Eye (tissue), 1 donor: ENCODE results near the gene OCRL.
"Not testable (repeated sequence)": the region's sequence is repeated elsewhere in the genome, so short reads cannot be mapped to it uniquely, and the experiment has no call there.

Source experiments
- DNase-seq: peaks from one replicate; pipeline ENCODE4 v3.0.0-alpha.2; 2015

Gene OCRL

GRCh38 chrX:129540722-129541184 lies 694 bp downstream of the OCRL start:
- peak; percentile 24 for DNase-seq

- no peak for DNase-seq
Measured at GRCh38 chrX:129544780-129545179, 4.7 kb downstream of the OCRL start.

- DNase-seq: no peak
Measured at GRCh38 chrX:129545408-129545807, 5.3 kb downstream of the OCRL start.

GRCh38 chrX:129549124-129549523 lies 9.1 kb downstream of the OCRL start:
- DNase-seq: no peak

- no peak for DNase-seq
Measured at GRCh38 chrX:129553619-129554288, 13.7 kb downstream of the OCRL start.

- DNase-seq: not testable (repeated sequence)
Measured at GRCh38 chrX:129554816-129555215, 14.8 kb downstream of the OCRL start.

- DNase-seq: no peak
Measured at GRCh38 chrX:129556806-129557315, 16.8 kb downstream of the OCRL start.

GRCh38 chrX:129557844-129558480 lies 17.9 kb downstream of the OCRL start:
- no peak for DNase-seq

- no peak for DNase-seq
Measured at GRCh38 chrX:129559783-129560182, 19.7 kb downstream of the OCRL start.

GRCh38 chrX:129561453-129561852 lies 21.4 kb downstream of the OCRL start:
- no peak for DNase-seq

- not testable (repeated sequence) for DNase-seq
Measured at GRCh38 chrX:129564345-129564744, 24.3 kb downstream of the OCRL start.

- peak; percentile 30 for DNase-seq
Measured at GRCh38 chrX:129565046-129565650, 25.1 kb downstream of the OCRL start.

GRCh38 chrX:129566073-129566472 lies 26.0 kb downstream of the OCRL start:
- no peak for DNase-seq

GRCh38 chrX:129568349-129568748 lies 28.3 kb downstream of the OCRL start:
- no peak for DNase-seq

GRCh38 chrX:129572422-129572821 lies 32.4 kb downstream of the OCRL start:
- DNase-seq: no peak

- DNase-seq: not testable (repeated sequence)
Measured at GRCh38 chrX:129573652-129574051, 33.6 kb downstream of the OCRL start.

- no peak for DNase-seq
Measured at GRCh38 chrX:129574214-129574613, 34.2 kb downstream of the OCRL start.

- no peak for DNase-seq
Measured at GRCh38 chrX:129576539-129576938, 36.5 kb downstream of the OCRL start.

GRCh38 chrX:129577473-129577872 lies 37.4 kb downstream of the OCRL start:
- DNase-seq: no peak

- DNase-seq: no peak
Measured at GRCh38 chrX:129577877-129578276, 37.8 kb downstream of the OCRL start.

- DNase-seq: no peak
Measured at GRCh38 chrX:129581904-129582303, 41.8 kb downstream of the OCRL start.

GRCh38 chrX:129585167-129585566 lies 45.1 kb downstream of the OCRL start:
- DNase-seq: no peak

GRCh38 chrX:129585691-129586090 lies 45.6 kb downstream of the OCRL start:
- no peak for DNase-seq

GRCh38 chrX:129586446-129586845 lies 46.4 kb downstream of the OCRL start:
- no peak for DNase-seq
